Liver (tissue), 3 donors: Measurements from ENCODE around the gene WDR36.

Source experiments
- CTCF ChIP-seq: fragments of 150-350 bp; IDR thresholded peaks from 2 replicates; pipeline ENCODE4 v1.5.1; 2017; ENCODE audit warnings: improper control_type of control experiment, low read depth, low read length; ENCODE audit not compliant: missing input control
- EGR1 ChIP-seq, 2 donors: IDR thresholded peaks; 2 replicates each; pipeline ENCODE4 v1.6.1; 2016 to 2018; ENCODE audit warnings: antibody characterized with exemption in 2 of 2, low read depth in 2 of 2
- FOXA1 ChIP-seq: IDR thresholded peaks from 2 replicates; pipeline ENCODE4 v1.6.1; 2016; ENCODE audit warnings: antibody characterized with exemption
- GABPA ChIP-seq, 2 donors: IDR thresholded peaks in 1 of 2; conservative IDR thresholded peaks in 1 of 2; 2 replicates each; pipeline ENCODE4 v1.6.1; 2016; ENCODE audit warnings: antibody characterized with exemption in 2 of 2, mild to moderate bottlenecking in 1 of 2, moderate library complexity in 1 of 2
- JUND ChIP-seq, 2 donors: IDR thresholded peaks; 2 replicates each; pipeline ENCODE4 v1.6.1; 2016; ENCODE audit warnings: antibody characterized with exemption in 2 of 2
- MAX ChIP-seq: IDR thresholded peaks from 2 replicates; pipeline ENCODE4 v1.6.1; 2016; ENCODE audit warnings: antibody characterized with exemption
- RAD21 ChIP-seq, 2 donors: IDR thresholded peaks; 2 replicates each; pipeline ENCODE4 v1.6.1; 2016; ENCODE audit warnings: antibody characterized with exemption in 2 of 2, mild to moderate bottlenecking in 2 of 2
- REST ChIP-seq: IDR thresholded peaks from 2 replicates; pipeline ENCODE4 v1.6.1; 2016; ENCODE audit warnings: antibody characterized with exemption, mild to moderate bottlenecking
- TAF1 ChIP-seq: conservative IDR thresholded peaks from 2 replicates; pipeline ENCODE4 v1.6.1; 2016; ENCODE audit warnings: antibody characterized with exemption, mild to moderate bottlenecking
- ZBTB33 ChIP-seq: IDR thresholded peaks from 2 replicates; pipeline ENCODE4 v1.6.1; 2016; ENCODE audit warnings: antibody characterized with exemption
- donor health status: healthy.
- donor health status: healthy.

- TF ChIP-seq CTCF (no peak), REST (no peak), MAX (no peak), GABPA (IDR thresholded peaks at IDR 0.05 in 1 of 2, conservative IDR thresholded peaks at IDR 0.05 in 1 of 2) (no peak), JUND (IDR thresholded peaks at IDR 0.05) (no peak), EGR1 (IDR thresholded peaks at IDR 0.05; ENCODE audit: low read depth in 2 of 2) (no peak), RAD21 (IDR thresholded peaks at IDR 0.05) (no peak), FOXA1 (no peak), TAF1 (no peak), ZBTB33 (no peak)
Observed at GRCh38 chr5:111121926-111122325, 29.8 kb downstream of the WDR36 start.
